Spleen (tissue), 11 donors: ENCODE data around the gene GPR142. TPM values are rescaled to one million over a fixed set of nuclear protein-coding genes. Genes with fewer than 3 reads are reported as not detected.
A peak's percentile ranks its signal among the peaks of the same experiment; 100 is the strongest.

Experiments
- DNase-seq: peaks from one replicate; pipeline ENCODE4 v3.0.0-alpha.2; 2020
- H3K27ac ChIP-seq, 8 donors: fragments of 200-600 bp; sonication (generic) in 7 of 8; 1 replicate in 4 of 8; 2 replicates in 4 of 8; pipeline versions ENCODE4 v1.5.0 to v1.8.0; 2016 to 2021; ENCODE audit warnings: inconsistent platforms in 4 of 8, mild to moderate bottlenecking in 4 of 8, moderate library complexity in 1 of 8
- H3K27me3 ChIP-seq, 7 donors: fragments of 200-600 bp; sonication (generic) in 6 of 7; replicated peaks in 1 of 7; 1 replicate in 4 of 7; 2 replicates in 3 of 7; pipeline versions ENCODE4 v1.5.0 to v1.8.0; 2016 to 2021; ENCODE audit warnings: inconsistent platforms in 3 of 7, mild to moderate bottlenecking in 1 of 7
- H3K36me3 ChIP-seq, 6 donors: fragments of 200-600 bp; sonication (generic) in 5 of 6; 1 replicate in 4 of 6; 2 replicates in 2 of 6; pipeline versions ENCODE4 v1.5.0 to v1.8.0; 2016 to 2021; ENCODE audit warnings: inconsistent platforms in 2 of 6
- H3K4me1 ChIP-seq, 6 donors: fragments of 200-600 bp; sonication (generic) in 5 of 6; 1 replicate in 3 of 6; 2 replicates in 3 of 6; pipeline versions ENCODE4 v1.5.0 to v1.8.0; 2016 to 2021; ENCODE audit warnings: inconsistent platforms in 3 of 6
- H3K4me3 ChIP-seq, 8 donors: fragments of 200-600 bp; sonication (generic) in 7 of 8; 1 replicate in 4 of 8; 2 replicates in 4 of 8; pipeline versions ENCODE4 v1.5.0 to v1.8.0; 2016 to 2021; ENCODE audit warnings: inconsistent platforms in 4 of 8, mild to moderate bottlenecking in 4 of 8, moderate library complexity in 2 of 8
- H3K9me3 ChIP-seq, 8 donors: fragments of 200-600 bp; sonication (generic) in 7 of 8; 1 replicate in 4 of 8; 2 replicates in 4 of 8; pipeline versions ENCODE4 v1.5.0 to v1.8.0; 2016 to 2021; ENCODE audit warnings: inconsistent platforms in 4 of 8
- CTCF ChIP-seq, 11 experiments: fragments of 200-600 bp in 7 of 11; fragments of 450-650 bp in 4 of 11; sonication (generic) in 4 of 11; IDR thresholded peaks in 8 of 11; conservative IDR thresholded peaks in 3 of 11; 1 replicate in 7 of 11; 2 replicates in 4 of 11; pipeline versions ENCODE4 v1.4.0 to v1.8.0; 2016 to 2021; ENCODE audit warnings: antibody characterized with exemption in 11 of 11, inconsistent platforms in 4 of 11, mild to moderate bottlenecking in 1 of 11
- POLR2A ChIP-seq, 3 donors: fragments of 450-650 bp; IDR thresholded peaks; one replicate each; pipeline ENCODE4 v1.5.1; 2017; ENCODE audit warnings: antibody characterized with exemption in 3 of 3, mild to moderate bottlenecking in 1 of 3
- POLR2AphosphoS5 ChIP-seq, 3 donors: sonication (generic); formaldehyde crosslinking; IDR thresholded peaks; one replicate each; pipeline ENCODE4 v1.5.1; 2017; ENCODE audit warnings: antibody characterized with exemption in 3 of 3
- WGBS, 5 donors: extraction: QIAGEN DNeasy Blood & Tissue Kit in 3 of 5; methylation state at CpG; one replicate each; pipeline versions ENCODE4 v1.1.5 to v1.1.7; 2013 to 2018; 5-methylcytosine and 5-hydroxymethylcytosine counted together
- intact Hi-C: fragments of 100-400 bp; cut with DNase I; formaldehyde crosslinking; loops from one replicate; pipeline ENCODE4 v1.15.0; 2023; ENCODE audit warnings: low total_unique reads
- polyA plus RNA-seq, 3 donors: library from polyadenylated mRNA; stranded (reverse); fragments of 200-250 nt; gene quantifications; one replicate each; pipeline ENCODE4 v1.2.1, GENCODE V29; 2013
- total RNA-seq, 7 donors: library from RNA; depleted of rRNA in 3 of 7; stranded (reverse); fragments of >200 nt in 3 of 7; fragmentation: NEBNext Ultra II Directional in 4 of 7; extraction: Animal tissue kit (Norgen Biotek cat#: 25700) in 4 of 7; gene quantifications; one replicate each; pipeline versions ENCODE4 v1.1.0 to v1.2.1, GENCODE V29; 2016 to 2021
- donor health status: healthy with polysubstance abuse.
- donor health status: DM: no; HTN: no; CAD: no; lungs with moderate emphysema.
- donor health status: DM: no; HTN: no; CAD: no.
- donor health status: Bipolar disorder and iron deficiency.
- donor health status: healthy.
- donor health status: DM: no; HTN: no; CAD: no.
- donor health status: DM: yes; HTN: yes; CAD: no.

The GPR142 gene
- total and polyA plus RNA-seq, 10 donors = 0.09 to 3.1 (median 1.7) TPM

DNA sequence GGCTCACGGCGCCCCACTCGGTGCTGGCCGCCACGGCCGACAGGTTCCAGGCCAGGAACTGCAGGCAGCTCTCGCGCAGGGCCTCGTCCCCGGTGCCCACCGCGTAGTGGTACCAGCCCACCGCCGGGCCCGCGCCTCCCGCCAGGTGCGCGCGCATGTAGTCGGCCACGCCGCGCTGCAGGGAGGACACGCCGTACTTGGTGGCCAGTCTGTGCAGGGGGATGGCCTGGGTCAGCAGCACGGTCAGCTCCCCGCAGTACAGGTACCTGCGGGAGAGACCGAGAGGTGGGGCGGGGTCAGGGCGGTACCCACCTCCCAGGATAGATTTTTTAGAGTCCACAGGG, 9.9 kb upstream of the GPR142 start:
- peak overlapping the region in 1 of 8 donors; percentile 43 for H3K27ac ChIP-seq
- H3K4me3 ChIP-seq = peak overlapping the region in 7 of 8 donors; percentile 25 to 64 (median 29)
- 23 to 83% (median 31%) methylated on average over 4 to 32 of the region's 32 CpGs for WGBS, 5 donors
- H3K9me3 ChIP-seq = no peaks in the 10 kb centered on the region
- DNase-seq = no peak
- intact Hi-C loops = loop anchor here (5.0 kb wide), 1 partner anchor 55 kb away; no protein-coding TSS in a partner anchor
- peaks cover 6 to 100% (median 59%) of the 10 kb centered on the region in 7 donors for H3K27me3 ChIP-seq
- TF ChIP-seq POLR2A (IDR thresholded peaks at IDR 0.05) (no peak), POLR2AphosphoS5 (IDR thresholded peaks at IDR 0.05) (no peak), CTCF (IDR thresholded peaks at IDR 0.05 in 8 of 11, conservative IDR thresholded peaks at IDR 0.05 in 3 of 11) (no peak)
- H3K4me1 ChIP-seq = peaks cover 6 to 65% (median 46%) of the 10 kb centered on the region in 6 donors
- no peaks in the 10 kb centered on the region for H3K36me3 ChIP-seq

- H3K36me3 ChIP-seq = no peaks in the 10 kb centered on the region
- H3K9me3 ChIP-seq = no peaks in the 10 kb centered on the region
- peaks cover 6 to 53% (median 37%) of the 10 kb centered on the region in 6 donors for H3K4me1 ChIP-seq
- H3K27me3 ChIP-seq = peaks cover 6 to 96% (median 48%) of the 10 kb centered on the region in 7 donors
- DNase-seq = no peak
- no peak overlapping the region for H3K4me3 ChIP-seq
- TF ChIP-seq CTCF (IDR thresholded peaks at IDR 0.05 in 8 of 11, conservative IDR thresholded peaks at IDR 0.05 in 3 of 11) (no peak), POLR2A (IDR thresholded peaks at IDR 0.05) (no peak), POLR2AphosphoS5 (IDR thresholded peaks at IDR 0.05) (no peak)
- no peak overlapping the region for H3K27ac ChIP-seq
- 74 to 88% (median 83%) methylated on average over 9 of the region's 9 CpGs for WGBS, 5 donors
- intact Hi-C loops = loop anchor here (5.0 kb wide), 1 partner anchor 56 kb away; no protein-coding TSS in a partner anchor
Measured at GRCh38 chr17:74358697-74359096, 8.6 kb upstream of the GPR142 start.

GRCh38 chr17:74359916-74360315, 7.4 kb upstream of the GPR142 start:
- DNase-seq = no peak
- Histone ChIP-seq H3K27ac (no peak overlapping the region), H3K36me3 (no peaks in the 10 kb centered on the region), H3K9me3 (no peaks in the 10 kb centered on the region), H3K4me1 (peaks cover 6 to 41% (median 27%) of the 10 kb centered on the region in 6 donors), H3K27me3 (peaks cover 6 to 84% (median 37%) of the 10 kb centered on the region in 7 donors), H3K4me3 (no peak overlapping the region)
- no peak for TF ChIP-seq POLR2A (IDR thresholded peaks at IDR 0.05)
- no peak for TF ChIP-seq CTCF (IDR thresholded peaks at IDR 0.05 in 8 of 11, conservative IDR thresholded peaks at IDR 0.05 in 3 of 11)
- no peak for TF ChIP-seq POLR2AphosphoS5 (IDR thresholded peaks at IDR 0.05)
- intact Hi-C loops = loop anchor here (5.0 to 10.0 kb wide), 2 partner anchors 58 to 145 kb away; partner anchors contain the start of gene TTYH2
- 90 to 96% (median 93%) methylated on average over 9 to 22 of the region's 22 CpGs for WGBS, 5 donors

DNA sequence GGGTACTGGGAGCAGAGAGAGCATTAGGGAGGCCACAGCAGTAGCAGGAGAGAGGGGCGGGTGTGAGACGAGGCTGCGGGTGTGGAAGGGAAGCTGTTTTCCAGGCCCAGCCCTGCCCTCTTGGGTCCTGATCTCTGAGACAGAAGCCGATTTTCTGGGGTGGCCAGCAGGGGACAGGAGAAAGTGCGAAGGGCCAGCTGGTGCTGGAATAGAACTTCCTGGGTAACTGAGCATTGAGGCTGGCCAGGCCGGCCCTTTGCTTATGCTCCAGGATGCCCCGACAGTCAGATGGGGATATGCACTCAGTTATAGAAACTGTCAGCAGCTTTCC, 6.4 kb upstream of the GPR142 start:
- H3K4me3 ChIP-seq = no peak overlapping the region
- H3K4me1 ChIP-seq = peaks cover 6 to 35% (median 25%) of the 10 kb centered on the region in 6 donors
- peaks cover 6 to 74% (median 32%) of the 10 kb centered on the region in 7 donors for H3K27me3 ChIP-seq
- H3K36me3 ChIP-seq = no peaks in the 10 kb centered on the region
- no peaks in the 10 kb centered on the region for H3K9me3 ChIP-seq
- DNase-seq = no peak
- H3K27ac ChIP-seq = no peak overlapping the region
- no peak for TF ChIP-seq POLR2A (IDR thresholded peaks at IDR 0.05)
- no peak for TF ChIP-seq CTCF (IDR thresholded peaks at IDR 0.05 in 8 of 11, conservative IDR thresholded peaks at IDR 0.05 in 3 of 11)
- TF ChIP-seq POLR2AphosphoS5 (IDR thresholded peaks at IDR 0.05) = no peak
- WGBS, 5 donors = 67 to 72% (median 71%) methylated on average over 7 of the region's 7 CpGs
- intact Hi-C loops = loop anchor here (10.0 kb wide), 1 partner anchor 146 kb away; the partner anchor contains the start of gene TTYH2
